Astrocyte (in vitro differentiated cells and primary cell): ENCODE measurements around the gene PRDX1.
"Not testable (repeated sequence)": the region's sequence is repeated elsewhere in the genome, so short reads cannot be mapped to it uniquely, and the experiment has no call there.

Experiments used
- EZH2 ChIP-seq: IDR thresholded peaks from 2 replicates; pipeline ENCODE4 v1.6.1; 2012; ENCODE audit warnings: mild to moderate bottlenecking, low read length, inconsistent platforms; ENCODE audit not compliant: insufficient read depth
- TF ChIP-seq, protein P1 (sequence below): IDR thresholded peaks from 2 replicates; pipeline ENCODE4 v1.5.1; 2011; ENCODE audit warnings: low read depth, mild to moderate bottlenecking, inconsistent platforms, low read length, moderate library complexity; ENCODE audit not compliant: insufficient read depth

DNA sequence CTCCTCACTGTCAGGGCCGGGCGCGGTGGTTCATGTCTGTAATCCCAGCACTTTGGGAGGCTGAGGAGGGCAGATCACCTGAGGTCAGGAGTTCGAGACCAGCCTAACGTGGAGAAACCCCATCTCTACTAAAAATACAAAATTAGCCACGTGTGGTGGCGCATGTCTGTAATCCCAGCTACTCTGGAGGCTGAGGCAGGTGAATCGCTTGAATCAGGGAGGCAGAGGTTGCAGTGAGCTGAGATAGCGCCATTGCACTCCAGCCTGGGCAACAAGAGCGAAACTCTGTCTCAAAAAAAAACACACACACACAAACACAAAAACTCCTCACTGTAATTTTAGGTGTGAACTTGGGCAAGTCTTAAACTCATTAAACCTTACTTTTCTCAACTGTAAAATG lies 2.3 kb upstream of the PRDX1 start:
- TF ChIP-seq, protein P1, sequence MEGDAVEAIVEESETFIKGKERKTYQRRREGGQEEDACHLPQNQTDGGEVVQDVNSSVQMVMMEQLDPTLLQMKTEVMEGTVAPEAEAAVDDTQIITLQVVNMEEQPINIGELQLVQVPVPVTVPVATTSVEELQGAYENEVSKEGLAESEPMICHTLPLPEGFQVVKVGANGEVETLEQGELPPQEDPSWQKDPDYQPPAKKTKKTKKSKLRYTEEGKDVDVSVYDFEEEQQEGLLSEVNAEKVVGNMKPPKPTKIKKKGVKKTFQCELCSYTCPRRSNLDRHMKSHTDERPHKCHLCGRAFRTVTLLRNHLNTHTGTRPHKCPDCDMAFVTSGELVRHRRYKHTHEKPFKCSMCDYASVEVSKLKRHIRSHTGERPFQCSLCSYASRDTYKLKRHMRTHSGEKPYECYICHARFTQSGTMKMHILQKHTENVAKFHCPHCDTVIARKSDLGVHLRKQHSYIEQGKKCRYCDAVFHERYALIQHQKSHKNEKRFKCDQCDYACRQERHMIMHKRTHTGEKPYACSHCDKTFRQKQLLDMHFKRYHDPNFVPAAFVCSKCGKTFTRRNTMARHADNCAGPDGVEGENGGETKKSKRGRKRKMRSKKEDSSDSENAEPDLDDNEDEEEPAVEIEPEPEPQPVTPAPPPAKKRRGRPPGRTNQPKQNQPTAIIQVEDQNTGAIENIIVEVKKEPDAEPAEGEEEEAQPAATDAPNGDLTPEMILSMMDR, result not testable (repeated sequence)
- not testable (repeated sequence) for TF ChIP-seq EZH2
